H1 (cell line): ENCODE measurements around the gene SPAG17. TPM values are rescaled to one million over a fixed set of nuclear protein-coding genes. Genes with fewer than 3 reads are reported as not detected.

Source experiments
- POLR2AphosphoS5 ChIP-seq: IDR thresholded peaks from 2 replicates; pipeline ENCODE4 v1.6.1; 2011; ENCODE audit warnings: low read depth, low read length
- TEAD4 ChIP-seq: IDR thresholded peaks from 2 replicates; pipeline ENCODE4 v1.6.1; 2012; ENCODE audit warnings: low read depth, low read length, inconsistent platforms, mixed read lengths
- polyA plus RNA-seq, 7 experiments: library from polyadenylated mRNA; depleted of rRNA in 3 of 7; stranded (reverse) in 5 of 7; unstranded in 2 of 7; fragments of >200 nt in 5 of 7; fragments of 200-250 nt in 2 of 7; gene quantifications; 1 replicate in 5 of 7; 2 replicates in 1 of 7; 4 replicates in 1 of 7; pipeline versions ENCODE4 v1.2.1 to v1.2.3, GENCODE V29; 2011 to 2013; ENCODE audit warnings: missing spikeins in 2 of 7, mixed read lengths in 2 of 7
- total RNA-seq: library from RNA; stranded (reverse); fragmentation: NEBNext Ultra II Directional; extraction: Animal tissue kit (Norgen Biotek cat#: 25700); gene quantifications from 2 replicates; pipeline ENCODE4 v1.2.1, GENCODE V29; 2021

The SPAG17 gene
- total and polyA plus RNA-seq, 2 of the 8 experiments (the other 6 are each of a cell fraction or from before 2014, with no cell fraction given) = 0.56 to 0.62 TPM

GRCh38 chr1:118214866-118215265, 29.8 kb upstream of the SPAG17 start (continued):
- no peak for TF ChIP-seq TEAD4
- TF ChIP-seq POLR2AphosphoS5 = no peak
